ENCODE results near the gene EMX1.

EMX1 gene

DNA sequence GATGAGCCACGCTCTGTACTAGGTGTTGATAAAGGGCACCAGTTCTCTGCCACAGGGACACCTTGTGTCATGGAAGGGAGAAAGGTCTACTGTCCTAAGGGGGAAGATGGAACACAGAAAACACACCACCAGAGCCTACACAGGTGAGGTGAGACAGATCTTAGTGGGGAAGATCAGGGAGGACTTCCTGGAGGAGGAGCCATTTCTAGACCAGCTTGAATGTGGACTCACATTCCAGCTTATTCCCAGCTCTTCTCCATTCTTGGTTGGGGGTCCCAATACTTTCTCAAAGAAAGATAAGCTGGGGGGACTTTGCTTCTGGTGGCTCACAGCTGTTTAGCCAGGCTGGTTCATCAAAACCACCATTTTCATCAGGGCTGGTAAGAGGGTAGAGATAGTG is 36.2 kb downstream of the EMX1 start:
- TF ChIP-seq, protein P1, sequence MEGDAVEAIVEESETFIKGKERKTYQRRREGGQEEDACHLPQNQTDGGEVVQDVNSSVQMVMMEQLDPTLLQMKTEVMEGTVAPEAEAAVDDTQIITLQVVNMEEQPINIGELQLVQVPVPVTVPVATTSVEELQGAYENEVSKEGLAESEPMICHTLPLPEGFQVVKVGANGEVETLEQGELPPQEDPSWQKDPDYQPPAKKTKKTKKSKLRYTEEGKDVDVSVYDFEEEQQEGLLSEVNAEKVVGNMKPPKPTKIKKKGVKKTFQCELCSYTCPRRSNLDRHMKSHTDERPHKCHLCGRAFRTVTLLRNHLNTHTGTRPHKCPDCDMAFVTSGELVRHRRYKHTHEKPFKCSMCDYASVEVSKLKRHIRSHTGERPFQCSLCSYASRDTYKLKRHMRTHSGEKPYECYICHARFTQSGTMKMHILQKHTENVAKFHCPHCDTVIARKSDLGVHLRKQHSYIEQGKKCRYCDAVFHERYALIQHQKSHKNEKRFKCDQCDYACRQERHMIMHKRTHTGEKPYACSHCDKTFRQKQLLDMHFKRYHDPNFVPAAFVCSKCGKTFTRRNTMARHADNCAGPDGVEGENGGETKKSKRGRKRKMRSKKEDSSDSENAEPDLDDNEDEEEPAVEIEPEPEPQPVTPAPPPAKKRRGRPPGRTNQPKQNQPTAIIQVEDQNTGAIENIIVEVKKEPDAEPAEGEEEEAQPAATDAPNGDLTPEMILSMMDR (IDR thresholded peaks at IDR 0.05; ENCODE audit: low read depth, low read length, missing control alignments): no peak
- H3K4me3 ChIP-seq (replicated peaks; ENCODE audit: low read depth, low read length): no peak overlapping the region
- no peak for DNase-seq (ENCODE audit: extremely low read depth, low read depth)

DNA sequence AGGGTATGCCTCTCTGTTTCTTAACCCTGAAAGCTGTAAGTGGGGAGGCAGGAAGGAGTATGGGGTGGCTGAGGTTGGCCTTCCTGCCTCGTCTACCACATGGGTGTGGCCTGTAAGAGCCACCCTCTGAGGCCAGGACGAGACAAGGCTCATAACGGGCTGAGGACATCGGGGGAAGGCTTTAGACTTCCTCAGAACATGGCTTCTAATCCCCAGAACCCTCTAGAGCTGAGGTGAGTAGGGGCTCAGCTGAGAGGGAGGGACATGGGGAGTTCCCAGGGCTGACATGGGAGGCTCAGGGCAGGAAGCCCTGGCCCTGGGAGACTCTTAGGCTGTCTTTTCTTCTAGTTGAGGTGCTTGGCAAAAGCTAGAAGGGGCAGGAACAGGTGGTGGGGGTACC is 36.7 kb downstream of the EMX1 start:
- TF ChIP-seq, protein P1 (IDR thresholded peaks at IDR 0.05; ENCODE audit: low read depth, low read length, missing control alignments): no peak
- DNase-seq (ENCODE audit: extremely low read depth, low read depth): no peak
- no peak overlapping the region for H3K4me3 ChIP-seq (replicated peaks; ENCODE audit: low read depth, low read length)

- TF ChIP-seq, protein P1 (IDR thresholded peaks at IDR 0.05; ENCODE audit: low read depth, low read length, missing control alignments): no peak
- no peak for DNase-seq (ENCODE audit: extremely low read depth, low read depth)
- H3K4me3 ChIP-seq (replicated peaks; ENCODE audit: low read depth, low read length): no peak overlapping the region
These were observed 37.3 kb downstream of the EMX1 start for GRCh38 chr2:72954376-72955227.

- H3K4me3 ChIP-seq (replicated peaks; ENCODE audit: low read depth, low read length): no peak overlapping the region
- TF ChIP-seq, protein P1 (IDR thresholded peaks at IDR 0.05; ENCODE audit: low read depth, low read length, missing control alignments): no peak
- DNase-seq (ENCODE audit: extremely low read depth, low read depth): no peak
These were observed 38.1 kb downstream of the EMX1 start for GRCh38 chr2:72955228-72956049.

DNA sequence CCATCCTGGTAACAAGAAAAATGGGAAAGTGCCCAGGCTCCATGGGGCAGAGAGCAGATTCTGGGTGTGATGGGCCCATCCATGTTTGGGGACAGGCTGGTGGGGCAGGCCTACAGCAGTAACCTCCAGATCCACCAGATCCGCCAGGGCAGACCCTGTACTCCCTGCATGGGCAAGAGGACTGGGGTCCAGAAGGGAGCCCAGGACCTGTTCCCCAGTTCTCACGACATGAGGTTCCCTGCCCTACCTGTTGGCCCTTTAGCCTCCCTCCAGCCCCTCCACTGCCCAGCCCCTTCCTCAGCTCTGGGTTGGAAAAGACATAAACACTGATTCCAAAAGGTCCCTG is 38.7 kb downstream of the EMX1 start:
- TF ChIP-seq, protein P1 (IDR thresholded peaks at IDR 0.05; ENCODE audit: low read depth, low read length, missing control alignments): no peak
- DNase-seq (ENCODE audit: extremely low read depth, low read depth): no peak
- H3K4me3 ChIP-seq (replicated peaks; ENCODE audit: low read depth, low read length): no peak overlapping the region

- TF ChIP-seq, protein P1 (IDR thresholded peaks at IDR 0.05; ENCODE audit: low read depth, low read length, missing control alignments): no peak
- H3K4me3 ChIP-seq (replicated peaks; ENCODE audit: low read depth, low read length): no peak overlapping the region
- no peak for DNase-seq (ENCODE audit: extremely low read depth, low read depth)
These were observed 39.6 kb downstream of the EMX1 start for GRCh38 chr2:72956936-72957335.
